GM21717 (cell line): Measurements from ENCODE around the gene FGGY.

Experiments used
- ATAC-seq: cut with Tn5 transposase; IDR thresholded peaks from one replicate; pipeline ENCODE4 v1.9.1; 2021; ENCODE audit warnings: mild to moderate bottlenecking, moderate library complexity; ENCODE audit not compliant: unreplicated experiment

The FGGY gene

DNA sequence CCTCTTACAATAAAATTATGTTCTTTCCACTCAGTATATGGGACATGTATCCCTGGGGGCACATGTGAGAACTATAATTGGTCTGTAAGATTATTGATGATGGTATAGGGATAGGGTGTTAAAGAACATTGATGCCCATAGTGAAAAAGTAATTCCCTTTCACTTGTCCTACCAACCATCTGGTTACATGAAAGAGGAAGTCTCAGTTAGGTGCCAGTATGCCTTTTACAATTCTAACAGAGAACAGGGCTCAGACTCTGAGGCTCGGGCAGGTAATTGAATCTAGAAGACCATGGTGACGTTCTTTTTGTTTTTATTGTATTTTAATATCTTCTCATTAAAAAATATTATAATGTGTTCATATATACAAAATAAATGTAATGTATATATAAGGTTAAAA is 113.6 kb downstream of the FGGY start:
- ATAC-seq: peak; percentile 34

DNA sequence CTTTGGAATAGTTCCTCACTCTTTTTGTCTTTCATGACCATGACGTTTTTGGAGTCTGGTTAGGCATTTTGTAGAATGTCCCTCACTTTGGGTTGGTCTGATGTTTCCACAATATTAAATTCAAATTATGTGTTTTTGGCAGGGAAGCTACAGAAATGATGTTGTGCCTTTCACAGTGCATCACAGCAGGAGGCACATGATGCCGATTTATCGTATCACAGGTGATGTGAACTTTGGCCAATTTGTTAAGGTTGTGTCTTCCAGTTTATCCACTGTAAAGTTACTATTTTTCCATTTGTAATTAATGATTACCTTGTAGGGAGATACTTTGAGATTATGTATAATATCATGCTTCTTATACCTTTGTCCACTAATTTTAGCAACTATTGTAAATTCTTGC is 114.3 kb downstream of the FGGY start:
- ATAC-seq: no peak

- peak; percentile 55 for ATAC-seq
Measured at GRCh38 chr1:59412718-59413326, 115.9 kb downstream of the FGGY start.

DNA sequence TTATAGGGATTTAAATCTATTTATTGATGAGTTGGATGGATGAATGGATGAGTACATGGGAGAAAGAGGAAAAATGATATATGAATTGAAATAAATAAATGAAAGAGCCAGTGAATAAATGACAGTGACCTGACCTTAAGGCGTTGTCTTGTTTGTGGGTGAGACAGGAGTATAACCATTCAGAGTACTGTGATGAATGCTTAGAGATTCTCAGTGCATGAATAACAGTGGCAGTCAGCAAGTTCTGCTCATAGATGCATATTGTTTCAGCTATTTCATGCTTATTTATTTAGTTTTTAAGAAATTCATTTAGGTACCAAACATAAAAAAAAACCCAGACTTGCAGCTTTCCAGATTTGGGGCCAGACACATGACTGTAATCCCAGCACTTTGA is 116.4 kb downstream of the FGGY start:
- ATAC-seq: no peak

DNA sequence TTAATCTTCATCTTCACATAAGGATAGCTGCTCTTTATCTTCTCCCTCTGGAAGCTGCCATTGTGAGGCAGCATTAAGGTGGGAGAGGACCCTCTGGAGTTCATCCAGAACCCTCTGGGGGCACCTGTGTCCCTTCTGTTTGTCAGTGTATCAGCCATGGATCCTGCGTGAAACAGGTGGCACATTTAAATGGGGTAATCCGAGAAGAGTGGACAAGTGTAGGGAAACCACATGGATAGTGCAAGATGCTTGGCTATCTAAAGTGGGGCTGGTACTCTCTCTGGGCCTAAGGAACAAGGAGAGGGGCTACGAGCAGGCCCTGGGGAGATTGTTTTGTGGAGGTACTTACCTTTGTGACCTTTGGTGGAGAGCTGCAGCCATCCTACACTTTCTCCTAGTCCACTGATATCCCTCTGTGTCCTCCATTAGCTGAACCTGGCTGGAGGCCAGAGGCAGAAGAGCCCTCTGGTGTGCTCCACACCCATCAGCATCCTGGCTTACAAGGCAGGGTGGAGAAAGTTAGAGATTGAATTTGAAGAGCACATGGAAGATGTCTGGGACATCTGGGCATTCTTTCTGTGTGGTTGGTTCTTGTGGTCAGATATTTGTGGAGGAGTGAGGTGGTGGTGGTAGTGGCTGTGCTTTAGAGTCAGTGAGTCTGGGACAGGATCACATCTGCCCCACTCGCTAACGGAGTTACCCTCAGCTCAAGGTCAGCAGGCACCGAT is 117.7 kb downstream of the FGGY start:
- no peak for ATAC-seq

DNA sequence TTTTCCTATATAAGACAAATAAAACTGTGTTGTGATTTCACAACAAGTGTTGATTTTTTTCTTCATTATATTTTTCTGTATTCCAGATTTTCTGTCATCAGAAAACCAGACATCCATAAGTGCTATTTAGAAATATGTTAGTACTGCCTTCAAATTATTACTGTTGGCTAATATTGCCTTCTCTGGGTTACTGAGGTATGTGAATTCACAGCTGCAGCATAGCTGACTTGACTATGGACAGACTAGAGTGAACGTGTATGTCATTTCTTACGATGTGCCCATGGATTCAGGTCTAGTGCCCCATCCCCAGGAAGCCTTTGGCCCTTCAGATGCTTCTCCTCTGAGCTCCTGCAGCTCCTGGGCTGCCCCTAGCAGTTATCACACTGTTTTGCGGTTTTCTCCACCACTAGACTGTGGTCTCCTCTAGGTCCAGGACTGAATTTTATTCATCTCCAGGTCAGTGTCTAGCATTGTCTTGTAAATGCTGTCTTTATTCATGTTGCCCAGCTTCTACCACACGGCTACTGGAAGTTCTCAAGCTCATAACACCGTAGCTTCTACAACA is 118.5 kb downstream of the FGGY start:
- ATAC-seq: no peak

DNA sequence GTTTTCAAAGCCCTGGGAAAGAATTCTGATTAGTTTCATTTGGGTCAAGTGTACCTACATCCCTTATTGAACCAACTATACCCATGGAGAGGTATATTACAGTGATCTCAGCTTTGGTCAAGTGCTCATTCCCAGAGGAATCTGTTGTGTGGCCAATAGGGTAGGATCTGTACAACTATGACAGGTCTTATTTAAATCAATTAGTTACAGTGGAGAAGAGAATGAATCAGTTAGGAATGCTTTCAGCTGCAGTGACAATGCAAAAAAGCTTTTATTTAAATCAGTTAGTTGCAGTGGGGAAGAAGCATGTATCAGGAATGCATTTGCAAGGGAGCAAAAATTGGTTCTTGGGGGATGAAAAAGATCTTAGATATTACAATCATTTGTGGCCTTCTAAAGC is 119.0 kb downstream of the FGGY start:
- ATAC-seq: no peak

DNA sequence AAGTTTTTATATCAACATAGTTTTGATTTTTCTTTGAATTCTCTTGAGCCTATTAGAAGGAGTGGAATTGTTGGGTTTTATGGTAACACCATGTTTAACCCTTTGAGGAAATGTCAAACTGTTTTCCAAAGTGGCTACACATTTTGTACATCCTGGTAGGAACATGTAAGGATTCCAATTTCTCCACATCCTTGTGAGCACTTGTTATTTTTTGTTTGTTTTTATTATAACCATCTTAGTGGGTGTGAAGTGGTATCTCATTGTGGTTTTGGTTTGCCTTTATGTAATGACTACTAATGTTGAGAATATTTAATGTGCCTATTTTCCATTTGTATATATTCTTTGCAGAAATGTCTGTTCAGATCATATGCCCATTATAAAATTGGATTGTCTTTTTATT is 120.5 kb downstream of the FGGY start:
- ATAC-seq: no peak

DNA sequence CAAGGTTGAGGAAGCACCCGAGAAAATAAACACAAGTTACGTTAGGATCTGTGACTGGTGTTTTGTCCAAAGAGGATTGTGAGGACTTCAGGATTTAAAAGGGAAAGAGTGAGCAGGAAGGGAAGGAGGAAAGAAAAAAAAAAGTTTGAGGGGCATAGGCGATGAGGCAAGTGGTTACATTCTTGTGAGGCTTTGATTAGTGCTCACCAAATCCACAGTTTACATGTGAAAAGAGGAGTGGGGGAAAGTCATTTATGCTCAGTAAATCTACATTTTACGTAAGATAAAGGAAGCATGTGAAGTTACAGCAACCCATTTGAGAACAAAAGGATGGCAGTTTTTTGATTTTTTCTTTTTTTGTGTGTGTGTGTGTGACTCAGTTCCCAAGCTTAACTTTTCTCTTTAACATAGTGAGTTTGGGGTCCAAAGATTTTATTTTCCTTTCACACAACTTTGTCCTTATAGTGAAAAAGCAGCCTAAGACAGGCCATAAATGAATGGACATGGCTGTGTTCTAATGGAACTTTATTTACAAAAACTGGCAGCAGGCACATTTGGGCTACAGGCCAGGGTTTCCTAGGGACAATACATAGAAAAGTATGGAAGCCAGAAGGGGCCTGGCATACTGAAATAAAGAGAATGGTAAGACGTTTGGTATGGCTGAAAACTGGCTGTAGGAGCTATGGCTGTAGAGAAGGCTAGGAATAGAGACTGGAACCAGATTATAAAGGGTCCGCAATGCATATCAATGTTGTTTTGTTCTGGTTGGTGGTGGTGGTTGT is 121.7 kb downstream of the FGGY start:
- no peak for ATAC-seq

- ATAC-seq: no peak
Measured at GRCh38 chr1:59419361-59420140, 122.7 kb downstream of the FGGY start.

DNA sequence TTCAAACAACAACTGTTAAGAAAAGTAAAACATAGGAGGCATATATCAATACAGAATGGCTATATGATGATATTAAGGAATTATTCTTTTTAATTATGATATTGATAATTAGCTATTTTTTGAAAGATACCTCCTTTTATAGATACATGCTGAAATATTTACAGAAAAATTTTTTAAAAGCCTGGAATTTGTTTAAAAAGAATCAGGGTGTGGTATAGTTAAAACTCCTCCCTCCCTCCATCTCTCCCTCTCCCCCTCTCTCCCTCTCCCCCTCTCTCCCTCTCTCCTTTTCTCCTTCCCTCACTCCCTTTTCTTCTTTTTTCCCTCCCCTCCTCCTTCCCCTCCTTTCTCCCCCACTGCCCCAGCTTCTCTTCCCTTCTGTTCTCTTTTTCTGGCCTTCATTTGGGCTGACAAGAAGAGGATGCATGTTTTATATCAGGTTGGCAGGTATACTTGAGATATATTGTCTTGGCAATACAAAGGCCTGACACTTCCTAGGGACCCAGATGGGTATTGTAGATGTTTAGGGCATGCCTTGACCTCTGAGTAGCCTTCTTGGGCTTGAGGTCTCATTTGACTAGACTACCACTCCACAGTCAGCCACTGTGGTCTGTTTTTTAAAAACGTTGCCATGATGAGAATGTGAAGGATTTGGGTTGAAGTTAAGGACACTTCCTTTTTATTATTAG is 124.5 kb downstream of the FGGY start:
- no peak for ATAC-seq

DNA sequence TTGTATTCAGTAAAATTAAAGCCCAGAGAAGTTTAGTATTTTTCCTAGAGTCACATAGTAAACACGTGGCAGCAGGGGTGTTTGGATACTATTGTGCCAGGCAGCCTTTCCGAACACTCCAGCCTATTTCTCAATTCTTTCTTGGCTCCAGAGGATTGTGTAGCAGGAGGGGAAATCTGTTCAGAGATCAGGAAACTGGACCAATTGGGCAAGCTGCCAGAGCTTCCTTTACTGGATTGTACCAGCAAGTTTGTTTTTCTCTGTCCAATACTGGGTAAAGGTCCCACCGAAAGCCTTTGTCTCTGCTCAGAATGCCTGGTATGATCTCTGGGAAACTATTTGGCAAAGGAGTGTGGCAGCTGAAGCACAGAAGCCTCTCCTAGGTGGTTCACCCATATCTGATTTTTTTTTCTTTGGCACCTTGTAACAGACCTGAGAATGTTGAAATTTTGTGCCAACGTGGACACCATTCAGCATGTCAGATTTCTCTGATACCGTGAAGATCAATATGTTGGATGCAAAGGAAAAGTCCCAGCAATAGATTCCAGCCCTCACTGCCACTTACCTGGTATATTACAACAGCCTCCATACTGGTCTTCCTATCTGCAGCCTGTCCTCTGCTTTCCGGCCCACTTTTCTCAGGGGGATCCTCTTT is 126.2 kb downstream of the FGGY start:
- ATAC-seq: no peak

GRCh38 chr1:59427155-59427554 is 130.3 kb downstream of the FGGY start:
- ATAC-seq: no peak

GRCh38 chr1:59427784-59428183 is 130.9 kb downstream of the FGGY start:
- ATAC-seq: no peak

GRCh38 chr1:59428828-59429227 is 131.9 kb downstream of the FGGY start:
- ATAC-seq: no peak

GRCh38 chr1:59429656-59430055 is 132.8 kb downstream of the FGGY start:
- no peak for ATAC-seq

GRCh38 chr1:59431566-59432294 is 134.8 kb downstream of the FGGY start:
- ATAC-seq: no peak

- peak; percentile 95 for ATAC-seq
Measured at GRCh38 chr1:59432531-59433439, 135.9 kb downstream of the FGGY start.
